BLaER1 treated with 17β-estradiol and CSF1 and Interleukin-3, amounts not matched to agents 10 nM and 100 nM (cell line): ENCODE results near the gene PLAAT2.
"Not testable (repeated sequence)": the region's sequence is repeated elsewhere in the genome, so short reads cannot be mapped to it uniquely, and the experiment has no call there.

Source experiments
- H3K27ac ChIP-seq, 11 experiments: shearing (Covaris generic); formaldehyde crosslinking; 2 replicates each; pipeline ENCODE4 v1.8.1; 2022
- H3K27me3 ChIP-seq, 11 experiments: shearing (Covaris generic); formaldehyde crosslinking; 2 replicates each; pipeline ENCODE4 v1.8.1; 2022
- H3K36me3 ChIP-seq, 11 experiments: shearing (Covaris generic); formaldehyde crosslinking; 2 replicates each; pipeline ENCODE4 v1.8.1; 2022
- H3K4me1 ChIP-seq, 10 experiments: shearing (Covaris generic); formaldehyde crosslinking; 2 replicates each; pipeline ENCODE4 v1.8.1; 2022
- H3K4me2 ChIP-seq, 11 experiments: shearing (Covaris generic); formaldehyde crosslinking; 2 replicates each; pipeline ENCODE4 v1.8.1; 2022
- H3K4me3 ChIP-seq, 10 experiments: shearing (Covaris generic); formaldehyde crosslinking; 2 replicates each; pipeline ENCODE4 v1.8.1; 2022
- H3K9ac ChIP-seq, 11 experiments: shearing (Covaris generic); formaldehyde crosslinking; 2 replicates each; pipeline ENCODE4 v1.8.1; 2022
- H3K9me3 ChIP-seq, 11 experiments: shearing (Covaris generic); formaldehyde crosslinking; replicated peaks in 1 of 11; 2 replicates each; pipeline ENCODE4 v1.8.1; 2022
- H4K20me1 ChIP-seq, 11 experiments: shearing (Covaris generic); formaldehyde crosslinking; 2 replicates each; pipeline ENCODE4 v1.8.1; 2022
- Cebpa-rat ChIP-seq, 11 experiments: shearing (Covaris generic); IDR thresholded peaks; 2 replicates each; pipeline ENCODE4 v1.8.1; 2022

PLAAT2 gene

DNA sequence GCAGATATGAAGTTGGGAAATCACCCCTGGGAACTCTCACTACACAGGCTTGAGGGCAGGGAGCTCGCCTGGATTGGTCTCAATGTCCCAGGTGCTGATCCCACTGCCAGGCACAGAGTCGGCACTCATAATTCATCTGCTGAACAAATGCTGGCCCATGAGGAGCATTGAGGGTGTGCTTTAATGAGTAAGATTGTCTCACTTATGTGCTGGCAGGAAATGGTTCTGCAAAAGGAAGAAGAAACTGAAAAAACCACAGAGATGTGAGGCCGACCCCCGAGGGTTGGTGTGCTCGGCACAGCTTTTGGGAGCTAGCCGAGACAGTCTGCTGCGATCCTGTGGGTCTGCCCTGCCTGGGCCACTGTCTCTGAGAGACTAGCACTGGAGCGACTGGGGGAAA lies 9.4 kb downstream of the PLAAT2 start:
- no peaks in the 10 kb centered on the region for H3K36me3 ChIP-seq
- H3K27ac ChIP-seq = peak overlapping the region in 9 of 11 experiments; percentile 10 to 73 (median 63); a peak in 15 of 22 replicates
- H3K9me3 ChIP-seq = no peaks in the 10 kb centered on the region
- no peaks in the 10 kb centered on the region for H3K27me3 ChIP-seq
- H3K4me1 ChIP-seq = peaks cover 16 to 30% (median 23%) of the 10 kb centered on the region in 10 experiments
- peak overlapping the region; percentile 3 to 62 (median 50); a peak in 17 of 22 replicates for H3K9ac ChIP-seq
- peak overlapping the region; percentile 64 to 90 (median 82) for H3K4me2 ChIP-seq
- TF ChIP-seq Cebpa-rat (IDR thresholded peaks at IDR 0.05) = no peak
- H3K4me3 ChIP-seq = no peak overlapping the region
- H4K20me1 ChIP-seq = no peaks in the 10 kb centered on the region

DNA sequence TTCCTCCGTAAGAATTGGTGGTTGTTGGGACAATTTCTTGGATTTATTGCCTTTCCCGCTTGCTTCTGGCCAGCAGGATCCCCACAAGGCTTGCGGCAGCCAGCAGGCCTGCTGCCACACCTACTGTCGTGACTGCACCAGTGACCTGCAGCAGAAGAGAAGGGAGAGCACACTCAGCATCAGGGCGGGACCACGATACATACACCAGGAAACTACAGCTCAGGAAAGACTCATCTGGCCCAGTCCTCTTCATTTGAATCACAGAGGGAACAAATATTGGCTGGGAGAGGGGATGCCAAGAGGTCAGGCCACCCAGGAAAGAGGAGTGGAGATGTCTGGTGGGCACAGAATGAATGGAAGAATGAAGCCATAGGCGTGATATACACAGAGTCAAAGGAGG lies 10.3 kb downstream of the PLAAT2 start:
- H3K9ac ChIP-seq = no peak overlapping the region
- H4K20me1 ChIP-seq = no peaks in the 10 kb centered on the region
- no peak for TF ChIP-seq Cebpa-rat (IDR thresholded peaks at IDR 0.05)
- H3K4me3 ChIP-seq = no peak overlapping the region
- H3K4me1 ChIP-seq = peaks cover 16 to 30% (median 23%) of the 10 kb centered on the region in 10 experiments
- peak overlapping the region in 3 of 11 experiments; percentile 61 to 73 (median 67); a peak in 4 of 22 replicates for H3K27ac ChIP-seq
- peak overlapping the region; percentile 64 to 90 (median 82) for H3K4me2 ChIP-seq
- H3K36me3 ChIP-seq = no peaks in the 10 kb centered on the region
- no peaks in the 10 kb centered on the region for H3K27me3 ChIP-seq
- no peaks in the 10 kb centered on the region for H3K9me3 ChIP-seq

DNA sequence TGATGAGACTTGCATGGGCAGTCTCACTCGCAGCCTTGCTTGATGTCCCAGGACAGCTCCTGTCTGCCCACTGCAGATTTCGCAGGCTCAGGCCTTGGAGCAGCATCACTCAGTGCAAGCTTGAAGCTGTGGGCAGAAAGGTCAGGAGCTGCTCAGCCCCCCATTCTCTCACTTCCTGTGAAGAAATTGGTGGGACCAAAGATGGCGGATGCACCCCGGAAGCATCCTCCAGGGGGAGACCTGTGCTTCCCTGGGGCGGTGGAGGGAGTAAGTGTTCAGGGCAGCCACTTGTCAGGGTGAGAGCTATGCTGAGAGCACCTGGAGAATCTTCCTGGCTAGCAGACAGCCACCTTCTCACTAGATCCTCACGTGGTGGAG lies 11.3 kb downstream of the PLAAT2 start:
- Histone ChIP-seq H3K4me2 (peak overlapping the region in 2 of 11 experiments; percentile 1 to 10; a peak in 1 of 22 replicates), H3K9ac (no peak overlapping the region), H3K9me3 (no peaks in the 10 kb centered on the region), H3K4me3 (no peak overlapping the region), H4K20me1 (no peaks in the 10 kb centered on the region), H3K27ac (no peak overlapping the region), H3K4me1 (peaks cover 16 to 30% (median 23%) of the 10 kb centered on the region in 10 experiments), H3K27me3 (no peaks in the 10 kb centered on the region), H3K36me3 (no peaks in the 10 kb centered on the region)
- no peak for TF ChIP-seq Cebpa-rat (IDR thresholded peaks at IDR 0.05)

DNA sequence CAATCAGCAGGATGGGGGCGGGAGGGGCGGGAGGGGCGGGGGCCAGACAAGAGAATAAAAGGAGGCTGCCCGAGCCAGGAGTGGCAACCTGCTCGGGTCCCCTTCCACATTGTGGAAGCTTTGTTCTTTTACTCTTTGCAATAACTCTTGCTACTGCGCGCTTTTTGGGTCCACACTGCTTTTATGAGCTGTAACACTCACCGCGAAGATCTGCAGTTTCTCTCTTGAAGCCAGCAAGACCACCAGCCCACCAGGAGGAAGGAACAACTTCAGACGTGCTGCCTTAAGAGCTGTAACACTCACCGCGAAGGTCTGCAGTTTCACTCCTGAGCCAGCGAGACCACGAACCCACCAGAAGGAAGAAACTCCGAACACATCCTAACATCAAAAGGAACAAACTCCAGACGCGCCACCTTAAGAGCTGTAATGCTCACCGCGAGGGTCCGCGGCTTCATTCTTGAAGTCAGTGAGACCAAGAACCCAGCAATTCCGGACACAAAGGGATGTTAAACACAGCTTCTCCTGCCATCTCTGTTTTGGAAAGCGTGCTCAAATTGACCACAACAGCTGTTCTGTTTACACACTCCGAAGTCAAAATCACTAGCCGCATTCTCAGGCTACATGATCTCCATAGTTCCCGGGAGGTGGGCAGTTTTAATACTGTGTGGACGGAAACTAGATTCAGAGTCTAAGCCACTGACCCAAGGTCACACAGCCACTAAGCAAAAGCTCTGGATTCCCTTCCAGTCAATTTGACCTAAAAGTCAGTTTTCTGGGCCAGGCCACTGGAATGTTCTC lies 11.9 kb downstream of the PLAAT2 start:
- no peak overlapping the region for H3K9ac ChIP-seq
- no peak overlapping the region for H3K4me3 ChIP-seq
- H3K36me3 ChIP-seq = no peaks in the 10 kb centered on the region
- H3K4me1 ChIP-seq = peaks cover 16 to 30% (median 23%) of the 10 kb centered on the region in 10 experiments
- no peaks in the 10 kb centered on the region for H3K27me3 ChIP-seq
- peak overlapping the region in 2 of 11 experiments; percentile 1 to 10; a peak in 2 of 22 replicates for H3K4me2 ChIP-seq
- no peak overlapping the region for H3K27ac ChIP-seq
- no peaks in the 10 kb centered on the region for H4K20me1 ChIP-seq
- no peak for TF ChIP-seq Cebpa-rat (IDR thresholded peaks at IDR 0.05)
- H3K9me3 ChIP-seq = no peaks in the 10 kb centered on the region

DNA sequence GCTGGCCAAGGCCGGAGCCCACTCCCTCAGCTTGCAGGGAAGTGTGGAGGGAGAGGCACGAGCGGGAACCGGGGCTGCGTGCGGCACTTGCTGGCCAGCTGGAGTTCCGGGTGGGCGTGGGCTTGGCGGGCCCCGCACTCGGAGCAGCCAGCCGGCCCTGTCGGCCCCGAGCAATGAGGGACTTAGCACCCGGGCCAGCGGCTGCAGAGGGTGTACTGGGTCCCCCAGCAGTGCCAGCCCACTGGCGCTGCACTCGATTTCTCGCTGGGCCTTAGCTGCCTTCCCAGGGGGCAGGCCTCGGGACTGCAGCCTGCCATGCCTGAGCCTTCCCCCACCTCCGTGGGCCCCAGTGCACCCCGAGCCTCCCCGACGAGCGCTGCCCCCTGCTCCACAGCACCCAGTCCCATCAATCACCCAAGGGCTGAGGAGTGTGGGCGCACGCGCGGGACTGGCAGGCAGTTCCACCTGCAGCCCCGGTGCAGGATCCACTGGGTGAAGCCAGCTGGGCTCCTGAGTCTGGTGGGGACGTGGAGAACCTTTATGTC lies 13.0 kb downstream of the PLAAT2 start:
- H3K36me3 ChIP-seq, H3K4me3 ChIP-seq, H3K9me3 ChIP-seq: not testable (repeated sequence)

DNA sequence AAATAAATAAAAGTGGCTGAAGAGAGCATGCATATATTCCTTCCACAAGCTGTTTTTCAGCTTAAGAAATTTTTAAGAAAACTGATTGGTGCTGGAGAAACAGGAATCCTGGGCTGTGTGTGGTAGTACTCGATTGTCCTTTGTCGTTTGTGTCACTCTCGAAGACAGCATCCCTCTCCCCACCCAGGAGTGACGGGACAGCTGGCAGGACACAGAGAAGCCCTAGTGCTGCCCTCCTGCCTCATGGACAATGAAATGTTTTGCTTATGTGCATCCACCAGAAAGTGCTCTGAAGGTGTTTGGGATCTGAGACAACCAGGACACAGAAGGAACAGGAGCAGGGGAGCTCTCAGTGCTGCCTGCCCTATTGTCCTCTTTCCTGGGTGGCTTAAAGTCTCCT lies 13.8 kb downstream of the PLAAT2 start:
- H4K20me1 ChIP-seq = no peaks in the 10 kb centered on the region
- H3K4me3 ChIP-seq = no peak overlapping the region
- H3K27me3 ChIP-seq = no peaks in the 10 kb centered on the region
- no peaks in the 10 kb centered on the region; a peak in 1 of 22 replicates for H3K36me3 ChIP-seq
- H3K27ac ChIP-seq = no peak overlapping the region
- peaks cover 16 to 39% (median 26%) of the 10 kb centered on the region in 10 experiments for H3K4me1 ChIP-seq
- H3K4me2 ChIP-seq = no peak overlapping the region
- no peak overlapping the region for H3K9ac ChIP-seq
- H3K9me3 ChIP-seq = no peaks in the 10 kb centered on the region
- TF ChIP-seq Cebpa-rat (IDR thresholded peaks at IDR 0.05) = no peak

More for the DNA sequence above, 13.0 kb downstream of the PLAAT2 start:
- H3K27ac ChIP-seq, H4K20me1 ChIP-seq, H3K27me3 ChIP-seq, H3K4me2 ChIP-seq, H3K9ac ChIP-seq: not testable (repeated sequence)
- peaks cover 16 to 41% (median 32%) of the 10 kb centered on the region in 10 experiments for H3K4me1 ChIP-seq

DNA sequence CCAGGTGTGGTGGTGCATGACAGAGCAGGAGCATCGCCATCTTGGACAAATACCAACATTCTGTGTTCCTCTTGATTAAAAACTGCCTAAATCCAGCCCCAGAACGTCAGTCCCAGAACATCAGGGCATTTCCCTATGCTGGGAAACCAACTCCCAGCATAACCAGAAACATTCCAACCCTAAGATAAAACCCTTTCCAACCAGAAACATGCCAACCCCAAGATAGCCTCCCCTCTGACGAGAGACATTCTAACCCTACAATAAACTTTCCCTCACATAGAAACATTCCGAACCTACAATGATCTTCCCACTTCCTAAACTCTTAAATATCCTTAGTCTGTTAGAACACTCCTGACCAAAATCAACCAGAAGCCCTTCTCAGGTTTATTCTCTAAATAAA lies 15.0 kb downstream of the PLAAT2 start:
- TF ChIP-seq Cebpa-rat (IDR thresholded peaks at IDR 0.05) = no peak
- Histone ChIP-seq H3K4me1 (peaks cover 13 to 39% (median 24%) of the 10 kb centered on the region in 10 experiments), H4K20me1 (no peaks in the 10 kb centered on the region), H3K4me2 (no peak overlapping the region), H3K27ac (no peak overlapping the region), H3K9me3 (no peaks in the 10 kb centered on the region), H3K9ac (no peak overlapping the region), H3K27me3 (no peaks in the 10 kb centered on the region), H3K36me3 (no peaks in the 10 kb centered on the region; a peak in 1 of 22 replicates), H3K4me3 (no peak overlapping the region)

DNA sequence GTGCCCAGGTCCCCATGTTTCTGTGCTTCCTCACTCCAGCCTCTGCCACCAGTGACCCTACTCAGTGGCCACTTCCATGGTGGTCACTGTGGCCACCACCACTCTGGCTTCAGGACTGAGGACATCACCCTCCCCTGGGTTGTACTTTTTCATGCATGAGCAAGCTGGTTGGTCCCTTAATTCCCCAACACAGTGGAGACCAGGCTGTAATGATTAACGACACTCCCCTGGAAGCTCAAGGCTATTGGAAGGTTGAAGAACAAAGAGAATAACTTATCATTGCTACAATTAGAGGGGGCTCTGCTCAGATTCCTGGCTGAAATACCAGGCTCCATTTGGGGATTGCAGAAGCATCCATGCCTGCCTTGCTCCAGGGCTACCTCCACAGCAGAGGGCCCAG lies 16.1 kb downstream of the PLAAT2 start:
- Histone ChIP-seq H4K20me1 (no peaks in the 10 kb centered on the region), H3K36me3 (no peaks in the 10 kb centered on the region; a peak in 1 of 22 replicates), H3K4me3 (no peak overlapping the region), H3K9ac (no peak overlapping the region), H3K9me3 (no peaks in the 10 kb centered on the region), H3K4me1 (peaks cover 9 to 34% (median 19%) of the 10 kb centered on the region in 10 experiments; a peak in 18 of 20 replicates), H3K4me2 (no peak overlapping the region), H3K27ac (no peak overlapping the region), H3K27me3 (no peaks in the 10 kb centered on the region)
- TF ChIP-seq Cebpa-rat (IDR thresholded peaks at IDR 0.05) = no peak

DNA sequence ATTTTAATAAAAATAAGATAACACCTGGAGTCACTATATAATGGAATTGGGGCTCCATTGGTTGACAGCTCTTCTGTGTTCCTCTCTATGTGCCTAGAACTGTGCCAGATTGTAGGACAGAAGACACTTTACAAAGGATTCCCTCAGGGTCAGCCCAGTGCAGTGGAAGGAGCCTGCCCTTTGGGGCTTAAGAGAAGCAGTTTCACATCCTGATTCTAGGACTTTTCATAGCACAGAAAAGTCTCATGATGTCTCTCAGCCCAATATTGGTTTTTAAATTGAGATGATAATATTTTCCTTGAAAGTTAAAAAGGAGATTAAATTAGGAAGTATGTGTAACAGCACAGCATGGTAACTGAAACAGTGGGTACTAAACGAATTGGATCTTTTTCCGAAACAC lies 19.5 kb downstream of the PLAAT2 start:
- peak overlapping the region in 7 of 11 experiments; percentile 3 to 32 (median 20); a peak in 10 of 22 replicates for H3K4me2 ChIP-seq
- H3K9ac ChIP-seq = no peak overlapping the region
- no peaks in the 10 kb centered on the region for H4K20me1 ChIP-seq
- peaks cover 10 to 29% (median 22%) of the 10 kb centered on the region in 10 experiments; a peak in 19 of 20 replicates for H3K4me1 ChIP-seq
- no peak for TF ChIP-seq Cebpa-rat (IDR thresholded peaks at IDR 0.05)
- H3K36me3 ChIP-seq = no peaks in the 10 kb centered on the region; a peak in 1 of 22 replicates
- H3K27me3 ChIP-seq = peaks cover 0 to 5% (median 0%) of the 10 kb centered on the region in 11 experiments; a peak in 1 of 22 replicates
- no peaks in the 10 kb centered on the region for H3K9me3 ChIP-seq
- H3K4me3 ChIP-seq = no peak overlapping the region
- no peak overlapping the region for H3K27ac ChIP-seq

DNA sequence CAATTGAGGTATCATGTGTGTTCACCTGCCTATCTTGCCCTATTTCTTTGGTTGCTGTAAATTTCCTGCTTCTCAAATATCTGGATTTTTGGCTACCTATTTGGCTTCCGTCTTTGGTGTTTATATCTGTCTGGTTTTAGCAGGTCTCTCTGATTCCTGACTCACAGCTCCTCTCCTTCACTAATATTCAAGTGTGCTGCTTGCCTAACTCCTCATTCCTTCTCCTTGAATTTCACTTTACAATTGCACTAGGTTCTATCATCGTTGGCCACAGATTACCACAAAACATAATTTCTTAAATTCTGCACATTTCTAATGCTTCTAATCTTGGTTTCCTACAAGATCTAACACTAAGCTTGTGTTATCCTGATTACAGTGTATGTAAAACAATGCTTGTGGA lies 20.7 kb downstream of the PLAAT2 start:
- not testable (repeated sequence) for H3K36me3 ChIP-seq, H3K4me2 ChIP-seq, H4K20me1 ChIP-seq, H3K4me3 ChIP-seq, H3K27me3 ChIP-seq, H3K27ac ChIP-seq, H3K9me3 ChIP-seq, H3K9ac ChIP-seq
- peaks cover 22 to 41% (median 33%) of the 10 kb centered on the region in 10 experiments for H3K4me1 ChIP-seq
